BLaER1 treated with 17β-estradiol and CSF1 and Interleukin-3, amounts not matched to agents 10 nM and 100 nM (cell line): Measurements from ENCODE around the gene KRTAP10-2.
A peak's percentile ranks its signal among the peaks of the same experiment; 100 is the strongest.

Experiments
- H3K27ac ChIP-seq, 11 experiments: shearing (Covaris generic); formaldehyde crosslinking; 2 replicates each; pipeline ENCODE4 v1.8.1; 2022
- H3K27me3 ChIP-seq, 11 experiments: shearing (Covaris generic); formaldehyde crosslinking; 2 replicates each; pipeline ENCODE4 v1.8.1; 2022
- H3K36me3 ChIP-seq, 11 experiments: shearing (Covaris generic); formaldehyde crosslinking; 2 replicates each; pipeline ENCODE4 v1.8.1; 2022
- H3K4me1 ChIP-seq, 10 experiments: shearing (Covaris generic); formaldehyde crosslinking; 2 replicates each; pipeline ENCODE4 v1.8.1; 2022
- H3K4me2 ChIP-seq, 11 experiments: shearing (Covaris generic); formaldehyde crosslinking; 2 replicates each; pipeline ENCODE4 v1.8.1; 2022
- H3K4me3 ChIP-seq, 10 experiments: shearing (Covaris generic); formaldehyde crosslinking; 2 replicates each; pipeline ENCODE4 v1.8.1; 2022
- H3K9ac ChIP-seq, 11 experiments: shearing (Covaris generic); formaldehyde crosslinking; 2 replicates each; pipeline ENCODE4 v1.8.1; 2022
- H3K9me3 ChIP-seq, 11 experiments: shearing (Covaris generic); formaldehyde crosslinking; replicated peaks in 1 of 11; 2 replicates each; pipeline ENCODE4 v1.8.1; 2022
- H4K20me1 ChIP-seq, 11 experiments: shearing (Covaris generic); formaldehyde crosslinking; 2 replicates each; pipeline ENCODE4 v1.8.1; 2022
- Cebpa-rat ChIP-seq, 11 experiments: shearing (Covaris generic); IDR thresholded peaks; 2 replicates each; pipeline ENCODE4 v1.8.1; 2022

The KRTAP10-2 gene

GRCh38 chr21:44521301-44521927 is 29.9 kb downstream of the KRTAP10-2 start:
- Histone ChIP-seq H3K4me3 (no peak overlapping the region), H3K27me3 (no peaks in the 10 kb centered on the region), H3K9ac (no peak overlapping the region), H3K36me3 (no peaks in the 10 kb centered on the region), H3K27ac (no peak overlapping the region), H3K9me3 (peaks cover 13 to 45% (median 26%) of the 10 kb centered on the region in 11 experiments; a peak in 21 of 22 replicates), H3K4me2 (no peak overlapping the region), H4K20me1 (no peaks in the 10 kb centered on the region), H3K4me1 (peaks cover 0 to under 1% (median 0%) of the 10 kb centered on the region in 10 experiments; a peak in 2 of 20 replicates)
- no peak for TF ChIP-seq Cebpa-rat (IDR thresholded peaks at IDR 0.05)

- H3K4me3 ChIP-seq, result no peak overlapping the region
Measured at GRCh38 chr21:44520326-44521300, 30.7 kb downstream of the KRTAP10-2 start.

GRCh38 chr21:44519346-44520325 is 31.7 kb downstream of the KRTAP10-2 start:
- no peaks in the 10 kb centered on the region for H3K27me3 ChIP-seq
- no peaks in the 10 kb centered on the region for H3K36me3 ChIP-seq
- TF ChIP-seq Cebpa-rat (IDR thresholded peaks at IDR 0.05), result no peak
- H3K9ac ChIP-seq, result no peak overlapping the region
- no peak overlapping the region for H3K27ac ChIP-seq
- no peak overlapping the region for H3K4me3 ChIP-seq
- peaks cover 0 to 18% (median 14%) of the 10 kb centered on the region in 10 experiments; a peak in 17 of 20 replicates for H3K4me1 ChIP-seq
- H3K9me3 ChIP-seq, result peaks cover 8 to 33% (median 16%) of the 10 kb centered on the region in 11 experiments; a peak in 21 of 22 replicates
- no peaks in the 10 kb centered on the region for H4K20me1 ChIP-seq
- H3K4me2 ChIP-seq, result no peak overlapping the region

More at GRCh38 chr21:44520326-44521300, 30.7 kb downstream of the KRTAP10-2 start:
- no peak for TF ChIP-seq Cebpa-rat (IDR thresholded peaks at IDR 0.05)
- Histone ChIP-seq H3K27ac (no peak overlapping the region), H3K4me2 (no peak overlapping the region), H3K36me3 (no peaks in the 10 kb centered on the region), H4K20me1 (no peaks in the 10 kb centered on the region), H3K27me3 (no peaks in the 10 kb centered on the region), H3K9me3 (peaks cover 13 to 43% (median 25%) of the 10 kb centered on the region in 11 experiments; a peak in 21 of 22 replicates), H3K9ac (no peak overlapping the region), H3K4me1 (peaks cover 0 to 9% (median 4%) of the 10 kb centered on the region in 10 experiments; a peak in 15 of 20 replicates)

- no peak overlapping the region for H3K4me3 ChIP-seq
- H3K36me3 ChIP-seq, result no peaks in the 10 kb centered on the region
- no peak for TF ChIP-seq Cebpa-rat (IDR thresholded peaks at IDR 0.05)
- no peak overlapping the region for H3K9ac ChIP-seq
- peaks cover 0 to 28% (median 21%) of the 10 kb centered on the region in 10 experiments; a peak in 17 of 20 replicates for H3K4me1 ChIP-seq
- H4K20me1 ChIP-seq, result 0 out of 22 replicates have a peak, but pooled peaks cover 0 to 6% (median 0%) of the 10 kb centered on the region in 11 experiments
- peaks cover 0 to 24% (median 6%) of the 10 kb centered on the region in 11 experiments; a peak in 19 of 22 replicates for H3K9me3 ChIP-seq
- no peaks in the 10 kb centered on the region for H3K27me3 ChIP-seq
- no peak overlapping the region for H3K27ac ChIP-seq
- no peak overlapping the region for H3K4me2 ChIP-seq
Measured at GRCh38 chr21:44518686-44519085, 32.6 kb downstream of the KRTAP10-2 start.

- H3K4me2 ChIP-seq, result no peak overlapping the region
- no peaks in the 10 kb centered on the region for H3K36me3 ChIP-seq
- no peak for TF ChIP-seq Cebpa-rat (IDR thresholded peaks at IDR 0.05)
- no peaks in the 10 kb centered on the region for H3K27me3 ChIP-seq
- H4K20me1 ChIP-seq, result peaks cover 0 to 6% (median 0%) of the 10 kb centered on the region in 11 experiments; a peak in 1 of 22 replicates
- peaks cover 0 to 29% (median 21%) of the 10 kb centered on the region in 10 experiments; a peak in 17 of 20 replicates for H3K4me1 ChIP-seq
- H3K9me3 ChIP-seq, result peaks cover 0 to 18% (median 0%) of the 10 kb centered on the region in 11 experiments; a peak in 3 of 22 replicates
- H3K9ac ChIP-seq, result no peak overlapping the region
- no peak overlapping the region for H3K27ac ChIP-seq
- H3K4me3 ChIP-seq, result no peak overlapping the region
Measured at GRCh38 chr21:44517175-44517899, 34.0 kb downstream of the KRTAP10-2 start.

GRCh38 chr21:44516828-44517174 is 34.5 kb downstream of the KRTAP10-2 start:
- Histone ChIP-seq H4K20me1 (peaks cover 0 to 6% (median 0%) of the 10 kb centered on the region in 11 experiments; a peak in 1 of 22 replicates), H3K9me3 (peaks cover 0 to 18% (median 0%) of the 10 kb centered on the region in 11 experiments; a peak in 3 of 22 replicates), H3K36me3 (no peaks in the 10 kb centered on the region), H3K27me3 (no peaks in the 10 kb centered on the region), H3K9ac (no peak overlapping the region), H3K27ac (no peak overlapping the region), H3K4me3 (no peak overlapping the region), H3K4me1 (peaks cover 0 to 29% (median 21%) of the 10 kb centered on the region in 10 experiments; a peak in 17 of 20 replicates), H3K4me2 (no peak overlapping the region)
- no peak for TF ChIP-seq Cebpa-rat (IDR thresholded peaks at IDR 0.05)

GRCh38 chr21:44516342-44516741 is 35.0 kb downstream of the KRTAP10-2 start:
- Histone ChIP-seq H3K4me1 (peaks cover 0 to 29% (median 21%) of the 10 kb centered on the region in 10 experiments; a peak in 17 of 20 replicates), H3K4me3 (no peak overlapping the region), H3K4me2 (peak overlapping the region in 4 of 11 experiments; percentile 68 to 78 (median 75); a peak in 3 of 22 replicates), H3K9me3 (peaks cover 0 to 18% (median 0%) of the 10 kb centered on the region in 11 experiments; a peak in 3 of 22 replicates), H3K27ac (no peak overlapping the region), H3K9ac (no peak overlapping the region), H4K20me1 (peaks cover 0 to 11% (median 0%) of the 10 kb centered on the region in 11 experiments; a peak in 1 of 22 replicates), H3K36me3 (peaks cover 0 to 3% (median 0%) of the 10 kb centered on the region in 11 experiments; a peak in 1 of 22 replicates), H3K27me3 (no peaks in the 10 kb centered on the region)
- TF ChIP-seq Cebpa-rat (IDR thresholded peaks at IDR 0.05), result no peak
